HL-60/S4 treated with retinoic acid at 250 ng/mL for 4 days and 3 days (cell line): ENCODE data around the gene KCNQ1.

Experiments used
- in situ Hi-C: fragments of 300-500 bp; cut with MboI; formaldehyde crosslinking; loops from 2 replicates; pipeline ENCODE4 v1.7.0; 2022; ENCODE audit warnings: low sequenced_read_pairs

KCNQ1 gene

DNA sequence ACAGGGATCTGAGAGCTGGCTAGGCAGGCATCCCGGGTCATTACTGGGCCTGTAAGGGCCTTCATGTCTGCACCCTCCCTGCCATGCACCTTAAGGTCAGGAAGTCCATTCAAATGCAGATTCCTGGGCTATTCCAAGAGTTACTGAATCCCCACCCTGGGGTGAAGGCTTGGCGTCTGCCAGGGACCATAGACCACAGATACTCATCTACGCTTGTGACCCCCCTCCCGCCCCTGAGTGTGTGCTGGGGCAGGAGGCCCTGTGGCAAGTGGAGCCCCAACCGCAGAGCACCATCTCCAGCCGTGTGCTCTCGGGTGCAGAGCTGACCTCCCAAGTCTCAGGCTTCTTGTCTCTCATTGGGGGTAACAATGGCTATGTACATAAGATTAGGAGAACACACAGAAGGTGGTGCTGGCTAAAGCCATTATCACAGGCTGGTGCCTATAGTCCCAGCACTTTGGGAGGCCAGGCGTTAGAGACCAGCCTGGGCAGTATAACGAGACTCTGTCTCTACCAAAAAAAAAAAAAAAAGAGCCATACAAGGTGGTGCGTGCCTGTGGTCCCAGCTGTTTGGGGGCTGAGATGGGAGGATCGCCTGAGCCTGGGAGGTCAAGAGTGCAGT is 274.1 kb downstream of the KCNQ1 start:
- in situ Hi-C loops: no loop called here

GRCh38 chr11:2719831-2720590 is 275.2 kb downstream of the KCNQ1 start:
- in situ Hi-C loops: no loop called here

GRCh38 chr11:2721210-2721916 is 276.6 kb downstream of the KCNQ1 start:
- in situ Hi-C loops: no loop called here

GRCh38 chr11:2722955-2723354 is 278.1 kb downstream of the KCNQ1 start:
- in situ Hi-C loops: no loop called here

DNA sequence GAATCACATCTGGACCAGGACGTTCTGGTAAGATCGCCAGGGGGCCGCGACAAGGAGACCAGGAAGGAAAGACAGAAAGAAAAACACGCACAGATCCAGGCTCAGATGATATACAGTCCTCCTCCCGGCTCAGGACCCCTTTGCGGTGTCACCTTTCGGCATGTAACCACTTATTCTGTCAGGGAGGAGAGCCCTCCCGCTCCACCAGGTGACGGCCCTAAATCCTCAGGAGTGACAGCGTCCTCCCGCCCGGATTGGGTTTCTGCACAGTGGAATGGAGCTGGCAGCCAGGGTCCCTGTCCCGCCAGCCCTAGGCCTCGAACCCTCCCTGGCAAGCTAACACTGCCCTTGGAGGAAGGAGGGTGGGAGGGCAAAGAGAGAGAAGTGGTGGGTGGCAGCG is 279.3 kb downstream of the KCNQ1 start:
- in situ Hi-C loops: no loop called here

GRCh38 chr11:2724653-2725367 is 280.0 kb downstream of the KCNQ1 start:
- in situ Hi-C loops: no loop called here

DNA sequence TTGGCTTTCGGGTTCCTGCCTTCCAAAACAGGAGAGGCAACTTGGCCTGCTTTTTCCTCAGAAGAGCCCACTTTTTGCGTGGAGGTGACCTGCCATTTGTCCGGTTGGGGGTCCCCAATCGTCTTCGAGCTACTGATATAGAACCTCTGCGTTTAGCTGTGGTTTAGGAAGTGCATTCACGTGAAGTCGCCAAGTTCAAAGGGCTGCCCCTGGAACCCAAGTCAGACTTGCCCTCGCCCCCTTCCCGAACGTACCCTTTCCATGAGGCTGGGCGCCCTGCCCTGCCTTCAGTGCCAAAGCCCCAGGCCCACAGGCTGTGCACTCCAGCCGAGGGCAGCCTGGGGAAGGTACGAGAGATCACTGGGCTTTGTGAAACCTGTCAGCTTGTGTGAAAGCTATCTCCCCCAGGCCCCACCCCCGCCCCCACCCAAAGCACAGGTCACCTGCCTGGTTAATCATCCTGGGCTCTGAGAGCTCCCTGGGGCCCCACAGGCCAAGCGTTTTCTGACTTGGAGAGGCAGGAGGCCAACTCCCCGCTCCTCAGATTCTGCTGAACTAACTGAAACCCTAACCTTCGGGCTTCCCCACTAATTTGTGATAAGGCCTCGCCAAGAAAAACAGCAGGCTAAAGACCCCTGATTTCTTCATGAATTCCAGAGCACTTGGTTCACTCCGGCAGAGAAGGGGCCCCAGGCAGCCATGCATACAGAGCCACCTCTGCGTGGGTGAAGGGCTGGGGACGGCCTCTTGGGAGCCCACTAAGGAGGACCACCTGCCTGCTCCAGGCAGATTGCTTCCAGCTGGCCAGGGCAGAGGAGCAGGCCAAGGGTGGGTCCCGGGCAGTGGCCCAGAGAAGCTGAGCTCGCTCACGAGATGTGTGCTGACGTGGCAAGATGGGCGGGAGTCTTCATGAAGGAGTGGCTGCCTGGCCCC is 280.8 kb downstream of the KCNQ1 start:
- in situ Hi-C loops: no loop called here

GRCh38 chr11:2726964-2727363 is 282.2 kb downstream of the KCNQ1 start:
- in situ Hi-C loops: no loop called here

DNA sequence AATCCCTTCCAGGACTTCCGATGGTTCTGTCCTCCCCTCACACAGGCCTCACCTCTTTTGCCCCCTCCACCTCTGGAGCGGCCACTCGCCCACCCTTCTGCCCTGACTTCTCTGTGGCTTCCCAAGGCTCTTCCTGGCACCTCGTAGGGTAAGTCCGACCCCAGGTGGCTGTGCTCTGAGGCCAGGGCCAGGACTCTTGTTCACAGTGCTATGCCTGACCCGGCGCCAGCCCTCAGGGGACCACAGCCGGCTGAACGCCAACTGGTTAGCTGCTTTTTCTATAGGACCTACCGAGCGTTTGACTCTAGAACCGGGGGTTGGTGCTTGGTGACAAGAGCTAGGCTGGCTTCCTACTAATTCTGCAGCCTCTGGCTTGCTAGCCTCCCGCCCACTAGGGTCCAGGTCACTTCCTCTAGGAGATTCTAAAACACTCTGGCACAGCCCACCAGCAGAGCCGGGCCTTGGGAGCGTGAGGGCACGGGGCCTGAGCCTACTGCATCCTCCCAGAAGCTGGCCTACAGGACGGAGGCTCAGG is 283.4 kb downstream of the KCNQ1 start:
- in situ Hi-C loops: no loop called here

DNA sequence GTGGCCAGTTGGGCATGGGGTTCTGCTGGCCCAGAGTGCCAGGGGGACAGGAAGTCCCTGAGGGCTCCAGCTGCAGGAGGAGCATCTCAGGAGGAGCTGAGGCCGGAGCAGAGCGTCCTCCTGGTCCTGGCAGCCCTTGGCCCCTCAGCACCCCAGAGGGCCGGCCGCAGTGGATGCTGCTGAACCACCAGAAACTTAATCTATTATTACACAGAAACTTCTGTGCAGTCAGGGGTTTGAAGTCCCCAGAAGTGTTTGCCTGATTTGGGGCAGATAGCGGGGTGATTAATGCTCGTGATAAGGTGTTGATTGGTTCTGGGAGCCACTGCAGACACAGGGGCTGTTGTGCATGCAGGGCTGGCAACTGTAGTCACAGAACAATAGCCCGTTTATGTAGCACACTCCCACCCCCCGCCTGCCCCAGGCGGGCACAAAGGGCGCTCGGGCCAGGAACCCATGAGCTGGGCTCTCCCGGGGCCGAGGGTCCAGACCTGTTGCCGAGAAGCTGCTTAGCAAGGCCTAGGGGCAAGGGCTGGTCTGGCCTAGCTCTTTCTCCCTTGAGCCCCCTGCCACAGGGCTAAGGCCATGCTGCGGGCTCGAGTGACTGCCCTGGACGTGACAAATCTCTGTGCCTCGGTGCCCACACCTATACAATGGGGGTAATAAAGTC is 284.0 kb downstream of the KCNQ1 start:
- in situ Hi-C loops: no loop called here

DNA sequence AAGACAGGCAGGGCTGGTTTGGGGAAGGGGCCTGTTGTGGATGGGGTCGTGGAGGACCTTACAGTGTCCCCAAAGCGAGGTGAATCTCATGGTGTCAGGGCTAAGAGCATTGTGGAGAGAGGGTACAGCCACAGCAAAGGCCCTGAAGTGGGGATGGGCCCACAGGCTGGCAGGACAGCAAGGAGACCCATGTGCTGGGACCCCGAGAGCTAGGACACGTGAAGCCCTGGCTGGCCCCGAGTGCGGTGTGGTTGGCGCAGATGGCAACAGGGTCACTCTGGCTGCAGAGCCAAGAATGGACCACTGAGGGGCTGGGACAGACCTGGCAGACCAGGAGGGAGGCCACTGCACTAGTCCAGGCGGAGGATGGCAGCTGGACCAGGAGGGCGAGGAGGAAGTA is 285.0 kb downstream of the KCNQ1 start:
- in situ Hi-C loops: no loop called here

- in situ Hi-C loops: no loop called here
These were observed 285.7 kb downstream of the KCNQ1 start for GRCh38 chr11:2730272-2731129.

DNA sequence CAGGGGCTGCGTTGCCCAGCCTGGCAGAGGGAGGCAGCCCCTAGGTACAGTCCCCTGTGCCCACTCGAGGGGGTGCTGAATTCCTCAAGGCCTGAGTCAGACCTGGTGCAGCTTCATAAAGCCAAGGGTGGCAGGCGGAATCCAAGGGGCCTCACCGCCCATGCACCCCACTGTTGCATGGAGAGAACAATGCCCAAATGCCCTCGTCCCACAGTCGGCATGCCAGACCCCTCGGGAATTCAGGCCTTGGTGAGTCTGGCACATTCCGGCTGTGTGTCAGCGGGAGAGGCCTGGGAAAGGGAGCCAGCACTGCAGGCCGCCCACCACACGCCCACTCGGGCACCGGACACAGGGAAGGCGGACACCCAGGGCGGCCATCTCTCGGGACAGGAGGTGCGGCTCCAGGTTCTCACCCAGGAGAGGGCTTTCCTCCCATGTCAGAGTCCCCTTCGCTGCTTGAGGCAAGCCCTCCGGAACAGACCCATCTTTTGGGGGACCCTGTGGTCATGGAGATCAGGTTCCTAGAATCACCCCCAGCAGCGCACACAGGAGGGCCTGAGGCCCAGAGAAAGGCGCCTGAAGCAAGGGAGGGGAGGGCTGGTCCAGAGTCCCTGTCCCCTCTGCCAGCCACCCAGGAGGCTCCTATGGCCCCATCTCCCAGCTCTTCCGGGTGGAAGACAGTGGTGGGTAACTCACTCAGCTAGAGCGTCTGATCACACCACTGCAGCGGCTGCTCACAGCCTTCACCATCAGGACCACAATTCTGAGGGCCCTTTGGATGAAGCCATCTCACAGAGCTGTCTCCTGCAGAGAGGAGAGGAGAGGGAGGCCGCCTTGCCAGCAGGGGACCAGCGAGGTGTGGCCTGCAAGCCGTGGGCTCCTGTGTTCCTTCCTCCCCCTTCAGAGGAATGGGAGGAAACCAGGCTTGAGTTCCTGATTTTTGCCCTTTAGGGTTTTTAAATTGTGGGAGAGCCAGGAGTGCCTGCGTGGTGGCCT is 286.6 kb downstream of the KCNQ1 start:
- in situ Hi-C loops: no loop called here

GRCh38 chr11:2732261-2732939 is 287.6 kb downstream of the KCNQ1 start:
- in situ Hi-C loops: no loop called here

DNA sequence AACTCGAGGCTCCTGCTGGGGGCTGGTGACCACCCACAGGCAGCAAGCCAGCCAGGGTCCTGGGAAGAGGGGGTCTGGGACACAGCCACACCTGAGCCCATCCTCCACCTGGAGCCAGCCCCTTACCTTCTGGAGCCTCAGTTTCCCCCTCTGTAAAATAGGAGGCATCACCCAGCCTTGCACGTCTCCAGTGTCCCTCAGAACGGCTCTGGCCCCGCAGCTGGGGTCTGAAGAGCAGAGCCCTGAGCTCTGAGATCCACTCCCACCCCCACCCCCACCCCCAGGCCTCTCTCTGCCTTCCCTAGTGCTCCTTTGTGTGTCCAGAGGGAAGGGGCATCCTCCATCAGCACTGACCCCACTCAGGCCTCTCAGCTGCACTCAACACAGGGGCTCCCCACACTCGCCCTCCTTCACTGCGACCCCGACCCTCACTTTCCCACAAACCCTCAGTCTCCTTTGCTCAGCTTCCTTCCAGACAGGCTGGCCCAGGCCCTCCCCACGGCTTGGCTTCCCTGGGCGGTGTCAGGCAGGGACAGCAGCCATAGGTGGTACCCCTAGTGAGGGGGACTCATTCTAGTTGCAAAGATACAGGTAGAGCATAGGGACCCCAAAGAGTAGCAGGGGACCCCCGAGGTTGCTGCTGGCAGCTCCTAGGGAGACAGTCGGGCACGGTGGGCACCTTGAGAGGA is 288.3 kb downstream of the KCNQ1 start:
- in situ Hi-C loops: no loop called here
